Upper lobe of left lung (tissue), 6 donors: Measurements from ENCODE around the gene NBPF1. TPM values are rescaled to one million over a fixed set of nuclear protein-coding genes. Genes with fewer than 3 reads are reported as not detected.
"Not testable (repeated sequence)": the region's sequence is repeated elsewhere in the genome, so short reads cannot be mapped to it uniquely, and the experiment has no call there.

Experiments
- ATAC-seq, 2 donors: fragments of 200-7000 bp; cut with Tn5 transposase; one replicate each; pipeline ENCODE4 v1.9.1; 2022; ENCODE audit warnings: mild to moderate bottlenecking in 2 of 2, moderate library complexity in 2 of 2; ENCODE audit not compliant: low FRiP score in 2 of 2
- DNase-seq, 2 donors: peaks; one replicate each; pipeline ENCODE4 v3.0.0-alpha.2; 2019 to 2020
- H3K27ac ChIP-seq, 4 donors: fragments of 200-600 bp; sonication (generic); one replicate each; pipeline ENCODE4 v1.5.1; 2016 to 2019
- H3K27me3 ChIP-seq, 4 donors: fragments of 200-600 bp; sonication (generic); one replicate each; pipeline ENCODE4 v1.5.1; 2017 to 2019
- H3K36me3 ChIP-seq, 4 donors: fragments of 200-600 bp; sonication (generic); one replicate each; pipeline ENCODE4 v1.5.1; 2016 to 2019
- H3K4me1 ChIP-seq, 4 donors: fragments of 200-600 bp; sonication (generic); one replicate each; pipeline ENCODE4 v1.5.1; 2018 to 2019
- H3K4me3 ChIP-seq, 4 donors: fragments of 200-600 bp; sonication (generic); one replicate each; pipeline ENCODE4 v1.5.1; 2017 to 2019; ENCODE audit warnings: mild to moderate bottlenecking in 2 of 4, moderate library complexity in 1 of 4
- H3K9me3 ChIP-seq, 4 donors: fragments of 200-600 bp; sonication (generic); one replicate each; pipeline ENCODE4 v1.5.1; 2018 to 2019
- WGBS, 2 donors: methylation state at CpG; one replicate each; pipeline ENCODE4 v1.1.5; 2017 to 2018; 5-methylcytosine and 5-hydroxymethylcytosine counted together
- total RNA-seq, 6 donors: library from RNA; depleted of rRNA in 4 of 6; stranded (reverse); fragments of >200 nt in 4 of 6; gene quantifications; one replicate each; pipeline versions ENCODE4 v1.1.0 to v1.2.1, GENCODE V29; 2016 to 2021
- donor health status: DM: no; HTN: no; CAD: no; lungs with moderate emphysema.
- donor health status: DM: no; HTN: yes; CAD: no; lungs with severe emphysema.

Gene NBPF1
- total RNA-seq, 6 donors from 2014 or later, result 31.6 to 81.7 (median 34.3) TPM

DNA sequence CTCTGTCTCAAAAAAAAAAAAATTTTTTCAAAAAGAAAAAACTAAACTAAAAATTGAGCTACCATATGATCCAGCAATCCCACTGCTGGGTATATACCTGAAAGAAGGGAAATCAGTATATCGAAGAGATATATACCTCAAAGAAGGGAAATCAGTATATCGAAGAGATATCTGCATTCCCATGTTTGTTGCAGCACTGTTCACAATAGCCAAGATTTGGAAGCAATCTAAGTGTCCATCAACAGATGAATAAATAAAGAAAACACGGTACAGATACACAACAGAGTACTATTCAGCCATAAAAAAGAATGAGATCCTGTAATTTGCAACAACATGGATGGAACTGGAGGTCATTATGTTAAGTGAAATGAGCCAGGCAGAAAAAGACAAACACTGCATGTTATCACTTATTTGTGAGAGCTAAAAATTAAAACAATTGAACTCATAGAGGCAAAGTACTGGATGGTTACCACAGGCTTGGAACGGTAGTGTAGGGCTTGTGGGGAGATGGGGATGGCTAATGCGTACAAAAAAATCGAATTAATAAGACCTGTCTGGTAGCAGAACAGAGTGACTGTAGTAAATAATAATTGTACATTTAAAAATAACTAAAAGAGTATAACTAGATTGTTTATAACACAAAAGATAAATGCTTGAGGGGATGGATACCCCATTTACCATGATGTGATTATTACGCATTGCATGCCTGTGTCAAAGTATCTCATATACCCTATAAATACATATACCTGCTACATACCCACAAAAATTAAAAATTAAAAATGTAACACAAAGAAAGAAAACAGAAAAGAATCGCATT, 28.0 kb upstream of the NBPF1 start:
- H3K27ac ChIP-seq, H3K36me3 ChIP-seq, H3K4me3 ChIP-seq, DNase-seq, H3K9me3 ChIP-seq, ATAC-seq, H3K27me3 ChIP-seq: not testable (repeated sequence)
- H3K4me1 ChIP-seq, result peaks cover 22 to 47% (median 26%) of the 10 kb centered on the region in 4 donors
- WGBS, 2 donors, result 94 to 95% methylated on average over 8 of the region's 8 CpGs

DNA sequence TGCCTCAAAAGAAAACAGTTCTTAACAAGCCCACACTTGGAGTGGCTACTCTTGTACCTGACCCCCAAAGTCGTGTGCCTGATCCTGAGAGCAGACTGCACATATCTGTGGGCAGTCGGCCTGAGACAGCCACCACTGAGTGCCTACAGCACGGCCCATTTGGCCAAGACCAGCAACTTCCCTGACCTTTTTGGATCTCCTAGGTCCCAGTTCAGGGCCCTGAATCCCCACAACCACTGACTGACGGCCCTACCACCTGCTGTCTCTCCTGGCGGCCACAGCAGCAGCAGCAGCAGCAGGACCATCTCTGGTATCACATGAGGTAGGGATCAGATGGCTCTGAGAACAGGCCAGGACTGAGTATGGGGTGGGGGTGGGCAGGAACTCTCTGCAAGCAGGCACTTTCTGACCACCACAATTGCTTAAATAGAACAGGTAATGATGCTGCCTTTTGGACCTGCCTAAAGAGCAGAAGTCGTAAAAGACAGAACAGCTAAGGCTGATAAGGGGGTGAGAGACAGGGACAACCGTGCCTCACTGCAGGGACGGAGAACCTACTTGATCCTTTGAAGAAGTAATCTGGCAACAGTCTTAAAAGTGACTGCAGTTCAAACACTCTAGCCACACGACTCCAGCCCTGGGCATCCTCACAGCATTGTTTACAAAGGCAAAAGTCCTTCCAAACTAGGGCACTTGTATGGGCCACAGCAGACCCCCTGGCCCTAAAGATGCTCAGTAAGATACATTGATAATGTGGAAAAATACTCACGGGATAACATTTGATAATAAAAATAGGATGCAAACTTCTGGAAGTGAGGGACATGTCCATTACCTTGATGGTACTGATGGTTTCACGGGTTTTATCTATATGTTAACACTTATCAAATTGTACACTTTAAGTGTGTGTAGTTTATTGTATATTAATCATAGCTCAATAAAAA, 26.0 kb upstream of the NBPF1 start:
- 68 to 78% methylated on average over 10 to 11 of the region's 11 CpGs for WGBS, 2 donors
- ATAC-seq, result peak in 1 of 2 donors; percentile 5
- H3K4me1 ChIP-seq, result peaks cover 14 to 34% (median 19%) of the 10 kb centered on the region in 4 donors

DNA sequence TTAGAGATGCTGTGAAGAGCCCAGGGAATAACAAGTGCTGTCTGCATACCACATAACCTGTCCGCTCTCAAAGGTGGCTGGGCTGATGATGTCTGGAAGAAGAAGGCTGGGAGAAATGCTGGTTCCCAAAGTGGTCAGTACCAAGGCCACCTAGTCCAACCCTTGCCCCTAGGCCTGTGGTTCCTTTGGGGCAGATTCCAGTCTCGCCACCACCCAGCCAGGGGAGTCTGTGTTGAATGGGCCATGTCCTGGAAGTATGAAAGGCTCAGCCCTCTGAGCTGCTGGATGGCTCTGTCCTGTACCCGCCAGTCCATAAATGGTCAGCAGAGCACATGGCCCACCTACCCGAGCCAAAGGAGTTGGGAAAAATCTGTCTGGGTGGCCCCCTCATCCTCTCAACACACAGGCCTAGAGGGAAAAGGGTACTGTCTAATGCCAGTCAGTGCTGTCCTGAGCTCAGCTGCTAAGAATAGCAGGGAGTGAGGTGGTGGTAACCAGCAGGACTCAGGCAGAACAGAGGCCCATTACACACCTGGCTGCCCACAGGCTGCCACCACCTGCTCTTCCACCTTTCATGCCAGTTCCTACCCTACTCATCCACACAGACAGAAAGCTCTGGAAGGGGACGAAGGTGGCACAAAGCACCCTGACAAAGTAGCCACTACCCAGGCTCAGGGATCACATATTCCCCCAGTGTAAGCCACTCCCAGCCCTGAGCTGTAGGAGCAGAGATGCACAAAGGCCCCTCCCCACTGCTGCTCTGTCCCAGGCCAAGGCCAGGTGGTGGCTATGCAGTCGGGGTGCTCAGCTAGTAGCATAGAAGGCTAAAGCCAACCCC, 24.8 kb upstream of the NBPF1 start:
- H3K27me3 ChIP-seq, H3K27ac ChIP-seq, H3K9me3 ChIP-seq, H3K4me3 ChIP-seq: not testable (repeated sequence)
- H3K36me3 ChIP-seq, result peaks cover 4 to 18% (median 13%) of the 10 kb centered on the region in 4 donors
- DNase-seq (peak in 1 of 2 donors; percentile 19), ATAC-seq (peak; percentile 4 to 5)
- peaks cover 5 to 23% (median 11%) of the 10 kb centered on the region in 4 donors for H3K4me1 ChIP-seq
- WGBS, 2 donors, result 88 to 92% methylated on average over 6 of the region's 6 CpGs

More for the DNA sequence above, 26.0 kb upstream of the NBPF1 start:
- not testable (repeated sequence) for H3K27ac ChIP-seq, H3K27me3 ChIP-seq, H3K9me3 ChIP-seq, H3K4me3 ChIP-seq, H3K36me3 ChIP-seq
- DNase-seq, result peak in 1 of 2 donors; percentile 25

DNA sequence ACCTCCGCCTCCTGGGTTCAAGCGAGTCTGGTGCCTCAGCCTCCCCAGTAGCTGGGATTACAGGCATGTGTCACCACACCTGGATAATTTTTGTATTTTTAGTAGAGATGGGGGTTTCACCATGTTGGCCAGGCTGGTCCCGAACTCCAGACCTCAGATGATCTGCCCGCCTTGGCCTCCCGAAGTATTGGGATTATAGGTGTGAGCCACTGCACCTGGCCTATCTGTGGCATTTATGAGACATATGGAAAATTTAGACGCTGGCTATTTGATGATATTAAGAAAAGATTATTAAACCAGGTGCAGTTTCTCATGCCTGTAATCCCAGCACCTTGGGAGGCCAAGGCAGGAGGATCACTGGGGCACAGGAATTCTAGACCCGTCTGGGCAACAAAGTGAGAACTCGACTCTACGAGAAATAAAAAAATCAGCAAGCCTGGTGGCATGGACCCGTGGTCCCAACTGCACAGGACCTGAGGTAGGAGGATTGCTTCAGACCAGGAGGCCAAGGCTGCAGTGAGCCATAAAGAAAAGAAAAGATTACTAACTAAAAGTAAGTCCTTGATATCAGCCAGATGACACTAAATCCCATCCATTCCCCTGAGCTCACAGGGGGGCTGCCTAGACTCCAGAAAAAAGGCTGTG, 23.3 kb upstream of the NBPF1 start:
- H3K4me3 ChIP-seq, ATAC-seq, H3K9me3 ChIP-seq, H3K27ac ChIP-seq, H3K27me3 ChIP-seq, H3K4me1 ChIP-seq: not testable (repeated sequence)
- H3K36me3 ChIP-seq, result peaks cover 7 to 32% (median 26%) of the 10 kb centered on the region in 4 donors
- 88 to 93% methylated on average over 10 of the region's 10 CpGs for WGBS, 2 donors
- DNase-seq, result peak in 1 of 2 donors; percentile 21

GRCh38 chr1:16635959-16636358, 22.6 kb upstream of the NBPF1 start:
- not testable (repeated sequence) for ATAC-seq, H3K4me1 ChIP-seq, H3K27me3 ChIP-seq, H3K27ac ChIP-seq, H3K9me3 ChIP-seq, H3K4me3 ChIP-seq
- DNase-seq, result peak in 1 of 2 donors; percentile 22
- H3K36me3 ChIP-seq, result peaks cover 9 to 40% (median 33%) of the 10 kb centered on the region in 4 donors
- WGBS, 2 donors, result 92 to 95% methylated on average over 5 of the region's 5 CpGs

DNA sequence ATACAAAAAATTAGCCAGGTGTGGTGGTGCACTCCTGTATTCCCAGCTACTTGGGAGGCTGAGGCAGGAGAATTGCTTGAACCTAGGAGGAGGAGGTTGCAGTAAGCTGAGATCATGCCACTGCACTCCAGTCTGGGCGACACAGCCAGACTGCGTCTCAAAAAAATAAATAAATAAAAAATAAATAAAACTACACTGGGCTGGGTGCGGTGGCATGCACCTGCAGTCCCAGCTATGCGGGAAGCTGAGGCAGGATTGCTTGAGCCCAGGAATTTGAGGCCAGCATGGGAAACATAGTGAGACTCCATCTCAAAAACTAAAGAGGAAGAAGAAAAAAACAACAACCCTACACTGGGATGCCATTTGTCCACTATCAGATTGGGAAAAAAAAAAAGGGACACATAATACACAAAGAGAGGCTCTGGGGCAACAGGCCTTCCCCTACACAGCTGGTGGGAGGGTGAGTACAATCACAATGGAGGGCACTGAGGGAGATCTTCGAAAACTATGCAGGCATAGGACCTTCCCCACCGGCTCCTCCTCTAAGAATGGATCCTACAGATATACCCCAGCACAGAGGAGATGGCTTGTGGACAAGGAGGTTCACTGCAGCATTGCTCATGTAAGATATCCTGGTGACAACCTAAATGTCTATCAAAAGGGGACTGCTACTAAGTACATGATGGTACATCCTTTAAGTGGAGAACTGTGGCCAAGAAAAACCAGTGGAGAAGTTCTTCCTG, 20.3 kb upstream of the NBPF1 start:
- H3K27me3 ChIP-seq, H3K27ac ChIP-seq, ATAC-seq, H3K4me1 ChIP-seq, H3K4me3 ChIP-seq, H3K9me3 ChIP-seq: not testable (repeated sequence)
- DNase-seq, result peak in 1 of 2 donors; percentile 21
- WGBS, 2 donors, result 95 to 96% methylated on average over 6 of the region's 6 CpGs
- H3K36me3 ChIP-seq, result peaks cover 16 to 62% (median 49%) of the 10 kb centered on the region in 4 donors

DNA sequence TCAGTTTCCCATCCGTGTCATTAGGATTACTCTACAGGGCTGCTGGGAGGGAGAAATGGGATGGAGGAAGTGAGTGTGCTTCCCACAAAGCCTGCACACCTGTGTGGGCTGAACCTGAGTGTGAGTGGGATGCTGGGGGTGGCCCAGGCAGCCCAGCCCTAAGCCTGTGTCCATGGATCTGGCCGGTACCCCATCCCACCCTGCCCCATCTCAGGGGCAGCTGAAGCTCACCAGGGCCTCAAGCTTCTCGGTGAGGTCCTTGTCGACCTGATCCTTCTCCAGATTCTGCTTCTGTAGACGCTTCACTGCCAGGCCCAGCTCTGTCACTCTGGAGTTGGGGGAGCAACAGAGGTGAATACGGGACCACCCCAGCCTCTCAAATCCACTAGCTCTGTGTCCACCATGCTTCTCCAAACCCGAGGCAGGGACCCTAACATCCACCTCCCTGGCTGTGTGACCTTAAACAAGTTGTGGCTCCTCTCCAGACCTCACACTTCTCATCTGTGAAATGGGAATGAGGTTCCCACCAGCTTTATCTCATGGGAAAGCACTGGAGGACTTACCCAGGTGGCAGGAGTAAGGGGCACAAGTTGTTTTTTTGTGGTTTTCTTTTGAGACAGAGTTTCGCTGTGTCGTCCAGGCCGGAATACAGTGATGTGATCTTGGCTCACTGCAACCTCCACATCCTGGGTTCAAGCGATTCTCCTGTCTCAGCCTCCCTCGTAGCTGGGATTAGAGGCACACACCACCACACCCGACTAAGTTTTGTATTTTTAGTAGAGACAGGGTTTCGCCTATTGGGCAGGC, 18.9 kb upstream of the NBPF1 start:
- H3K27me3 ChIP-seq, H3K9me3 ChIP-seq, H3K4me1 ChIP-seq, ATAC-seq, H3K27ac ChIP-seq, H3K4me3 ChIP-seq: not testable (repeated sequence)
- WGBS, 2 donors, result 90 to 91% methylated on average over 14 of the region's 14 CpGs
- peaks cover 23 to 75% (median 61%) of the 10 kb centered on the region in 4 donors for H3K36me3 ChIP-seq
- DNase-seq, result peak in 1 of 2 donors; percentile 23
